Astrocyte (in vitro differentiated cells and primary cell): ENCODE data around the gene NEDD9.

Experiments used
- EZH2 ChIP-seq: IDR thresholded peaks from 2 replicates; pipeline ENCODE4 v1.6.1; 2012; ENCODE audit warnings: mild to moderate bottlenecking, low read length, inconsistent platforms; ENCODE audit not compliant: insufficient read depth
- TF ChIP-seq, protein P1 (sequence below): IDR thresholded peaks from 2 replicates; pipeline ENCODE4 v1.5.1; 2011; ENCODE audit warnings: low read depth, mild to moderate bottlenecking, inconsistent platforms, low read length, moderate library complexity; ENCODE audit not compliant: insufficient read depth

DNA sequence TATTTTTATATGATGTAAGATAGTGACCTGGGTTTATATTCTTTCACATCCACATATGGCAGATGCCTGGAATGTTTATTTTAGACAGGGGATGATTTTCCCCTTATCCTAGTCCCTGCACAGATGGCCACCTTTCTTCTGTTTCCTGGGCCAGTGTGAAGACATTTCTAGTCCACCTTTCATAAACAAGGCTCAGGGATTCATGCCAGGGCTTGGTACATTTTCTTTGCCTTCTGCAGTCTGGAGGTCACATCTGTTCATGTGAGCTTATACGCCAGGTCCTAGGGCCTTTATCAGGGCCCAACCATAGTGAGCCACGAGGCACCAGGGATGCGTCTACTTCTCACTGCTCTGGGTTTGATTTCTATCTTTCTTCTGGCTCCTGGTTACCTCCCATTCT lies 82.9 kb downstream of the NEDD9 start:
- TF ChIP-seq, protein P1, sequence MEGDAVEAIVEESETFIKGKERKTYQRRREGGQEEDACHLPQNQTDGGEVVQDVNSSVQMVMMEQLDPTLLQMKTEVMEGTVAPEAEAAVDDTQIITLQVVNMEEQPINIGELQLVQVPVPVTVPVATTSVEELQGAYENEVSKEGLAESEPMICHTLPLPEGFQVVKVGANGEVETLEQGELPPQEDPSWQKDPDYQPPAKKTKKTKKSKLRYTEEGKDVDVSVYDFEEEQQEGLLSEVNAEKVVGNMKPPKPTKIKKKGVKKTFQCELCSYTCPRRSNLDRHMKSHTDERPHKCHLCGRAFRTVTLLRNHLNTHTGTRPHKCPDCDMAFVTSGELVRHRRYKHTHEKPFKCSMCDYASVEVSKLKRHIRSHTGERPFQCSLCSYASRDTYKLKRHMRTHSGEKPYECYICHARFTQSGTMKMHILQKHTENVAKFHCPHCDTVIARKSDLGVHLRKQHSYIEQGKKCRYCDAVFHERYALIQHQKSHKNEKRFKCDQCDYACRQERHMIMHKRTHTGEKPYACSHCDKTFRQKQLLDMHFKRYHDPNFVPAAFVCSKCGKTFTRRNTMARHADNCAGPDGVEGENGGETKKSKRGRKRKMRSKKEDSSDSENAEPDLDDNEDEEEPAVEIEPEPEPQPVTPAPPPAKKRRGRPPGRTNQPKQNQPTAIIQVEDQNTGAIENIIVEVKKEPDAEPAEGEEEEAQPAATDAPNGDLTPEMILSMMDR: no peak
- no peak for TF ChIP-seq EZH2
